NT2/D1 (cell line): ENCODE results near the gene SAT2.

Experiments used
- DNase-seq: peaks from one replicate; pipeline ENCODE4 v3.0.0-alpha.2; 2011; ENCODE audit warnings: low read depth, low spot score
- H3K27me3 ChIP-seq: 2 replicates; pipeline ENCODE4 v1.6.0; 2011; ENCODE audit warnings: mild to moderate bottlenecking; ENCODE audit not compliant: insufficient read length, insufficient read depth
- H3K36me3 ChIP-seq: 2 replicates; pipeline ENCODE4 v1.6.1; 2011; ENCODE audit warnings: mild to moderate bottlenecking, low read length, mixed read lengths; ENCODE audit not compliant: insufficient read depth, insufficient read length
- H3K4me1 ChIP-seq: 2 replicates; pipeline ENCODE4 v1.5.1; 2011; ENCODE audit not compliant: insufficient read depth, insufficient read length
- H3K4me3 ChIP-seq: 2 replicates; pipeline ENCODE4 v1.5.1; 2011; ENCODE audit warnings: low read depth; ENCODE audit not compliant: insufficient read length
- H3K9ac ChIP-seq: 2 replicates; pipeline ENCODE4 v1.6.0; 2011; ENCODE audit warnings: low read depth; ENCODE audit not compliant: insufficient read length
- H3K9me3 ChIP-seq: 2 replicates; pipeline ENCODE4 v1.5.1; 2011; ENCODE audit warnings: mild to moderate bottlenecking, low read length; ENCODE audit not compliant: insufficient read depth
- SUZ12 ChIP-seq: IDR thresholded peaks from 2 replicates; pipeline ENCODE4 v1.6.1; 2011; ENCODE audit not compliant: insufficient read length, insufficient read depth; ENCODE audit errors: extremely low read depth
- YY1 ChIP-seq: IDR thresholded peaks from 2 replicates; pipeline ENCODE4 v1.6.1; 2011; ENCODE audit not compliant: insufficient read length, insufficient read depth
- ZNF274 ChIP-seq: IDR thresholded peaks from 2 replicates; pipeline ENCODE4 v1.6.1; 2011; ENCODE audit warnings: mild to moderate bottlenecking, low read depth, low read length

The SAT2 gene

DNA sequence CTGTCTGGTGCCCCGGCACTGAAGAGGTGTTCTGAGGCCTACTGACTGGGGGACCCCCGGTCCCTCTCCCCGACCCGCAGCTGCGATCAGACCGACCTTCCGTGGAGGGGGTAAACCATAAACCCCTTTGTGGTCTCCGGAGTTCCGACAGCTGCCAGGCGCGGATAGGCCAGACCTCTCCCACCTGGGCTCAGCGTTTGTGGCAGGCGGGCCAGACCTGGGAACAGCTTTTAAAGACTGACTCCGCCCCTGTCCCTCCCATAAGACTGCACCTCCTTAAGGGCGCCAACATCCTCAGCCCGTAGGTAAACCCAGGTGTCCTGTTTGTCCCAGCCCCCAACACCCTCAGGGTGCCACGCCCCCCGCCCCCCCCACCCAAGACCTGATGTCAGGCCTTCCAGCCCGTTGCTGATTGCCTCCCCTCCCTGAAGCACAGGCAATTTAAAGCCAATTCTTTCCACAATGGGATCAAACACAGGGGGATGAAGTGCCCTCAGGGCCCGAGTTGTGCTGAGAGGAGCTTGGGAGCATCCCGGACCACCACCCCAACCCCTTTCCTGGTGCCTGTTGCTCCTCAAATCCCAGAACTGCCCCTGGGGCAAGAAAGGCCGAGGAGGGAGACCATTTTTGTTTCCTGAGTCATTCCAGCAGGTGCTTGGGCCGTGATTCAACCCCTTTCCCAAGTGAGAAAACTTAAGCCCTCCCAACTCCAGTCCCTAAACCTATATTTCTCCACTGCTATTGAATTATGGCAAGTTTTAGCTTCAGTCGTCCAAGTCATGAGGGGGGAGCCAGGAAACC is 37.5 kb downstream of the SAT2 start, which contains the start of gene SOX15:
Gene SOX15, minus strand, starts transcription at position 204 of the 801 bp plus-strand sequence. CDS start 418 bp downstream, outside the sequence.
- peaks cover 72% of the 10 kb centered on the region for H3K36me3 ChIP-seq

DNA sequence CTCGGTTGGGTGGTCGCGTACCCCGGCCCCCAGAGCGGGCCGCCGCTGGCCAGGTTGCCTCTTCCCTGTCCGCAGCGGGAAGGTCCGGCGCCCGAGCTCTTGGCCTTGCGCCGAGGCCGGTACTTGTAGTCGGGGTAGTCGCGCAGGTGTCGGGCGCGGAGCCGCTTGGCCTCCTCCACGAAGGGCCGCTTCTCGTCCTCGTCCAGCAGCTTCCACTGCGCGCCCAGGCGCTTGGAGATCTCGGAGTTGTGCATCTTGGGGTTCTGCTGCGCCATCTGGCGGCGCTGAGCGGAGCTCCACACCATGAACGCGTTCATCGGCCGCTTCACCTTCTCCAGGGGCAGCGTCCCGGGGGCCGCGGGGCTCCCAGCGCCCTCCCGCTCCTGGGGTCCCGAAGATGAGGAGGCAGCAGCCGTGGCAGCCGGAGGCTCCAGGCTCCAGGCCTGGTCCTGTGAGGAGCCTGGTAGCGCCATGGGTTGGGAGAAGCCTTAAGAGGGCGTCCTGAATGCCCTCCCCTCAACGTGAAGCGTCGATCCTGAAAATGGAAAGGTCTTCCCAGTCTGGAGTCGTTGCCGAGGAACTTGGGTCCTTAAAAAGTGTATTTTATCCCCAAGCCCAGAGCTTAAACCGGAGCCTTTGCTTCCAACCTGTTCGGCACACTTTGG is 38.3 kb downstream of the SAT2 start:
- H3K9me3 ChIP-seq = no peaks in the 10 kb centered on the region
- TF ChIP-seq ZNF274 (no peak), YY1 (no peak), SUZ12 (no peak)
- H3K27me3 ChIP-seq = no peaks in the 10 kb centered on the region
- H3K4me1 ChIP-seq = peaks cover 14% of the 10 kb centered on the region
- H3K36me3 ChIP-seq = peaks cover 65% of the 10 kb centered on the region
- H3K9ac ChIP-seq = peak overlapping the region; percentile 81
- DNase-seq = no peak
- peak overlapping the region; percentile 50 for H3K4me3 ChIP-seq

More for the DNA sequence above, 37.5 kb downstream of the SAT2 start, which contains the start of gene SOX15:
- Histone ChIP-seq H3K27me3 (no peaks in the 10 kb centered on the region), H3K4me3 (peak within 1 kb of the TSS; percentile 50), H3K9ac (peak within 1 kb of the TSS; percentile 81), H3K9me3 (no peaks in the 10 kb centered on the region), H3K4me1 (peaks cover 14% of the 10 kb centered on the region)
- TF ChIP-seq SUZ12 (no peak), YY1 (no peak), ZNF274 (no peak)
- no peak for DNase-seq

DNA sequence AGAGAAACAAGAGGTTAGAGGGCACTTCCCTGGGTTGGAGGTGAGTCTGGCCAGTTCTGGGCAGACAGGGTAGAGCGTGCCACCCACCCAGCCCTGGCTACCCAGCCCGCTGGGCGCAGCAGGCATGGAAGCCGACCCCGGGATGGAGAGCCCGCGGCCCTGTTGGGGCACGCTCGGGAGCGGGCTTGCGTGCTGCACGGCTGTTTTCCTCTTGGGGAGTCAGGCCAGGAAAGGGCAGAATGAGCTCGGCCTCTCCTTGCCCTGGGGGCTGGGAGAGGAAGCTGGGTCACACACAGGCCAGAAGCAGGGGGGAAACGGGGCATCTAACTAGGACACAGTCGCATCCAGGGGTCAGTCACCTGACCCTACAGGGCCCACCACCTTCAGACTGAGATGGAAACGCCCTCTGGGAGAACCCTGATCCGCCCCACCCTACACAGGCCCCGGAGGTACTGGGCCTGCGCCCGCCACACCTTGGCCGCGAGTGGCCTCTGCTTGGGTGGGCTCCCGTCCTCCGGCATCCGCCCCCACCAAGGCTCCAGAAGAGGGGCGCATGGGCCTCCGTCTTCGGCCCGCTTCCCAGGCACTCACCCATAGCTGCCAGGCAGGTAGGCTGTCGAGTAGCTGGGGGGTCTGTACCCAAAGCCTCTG is 38.9 kb downstream of the SAT2 start:
- Histone ChIP-seq H3K4me3 (peak overlapping the region; percentile 50), H3K9ac (peak overlapping the region; percentile 81), H3K4me1 (peaks cover 14% of the 10 kb centered on the region), H3K27me3 (no peaks in the 10 kb centered on the region), H3K9me3 (no peaks in the 10 kb centered on the region), H3K36me3 (peaks cover 58% of the 10 kb centered on the region)
- TF ChIP-seq YY1 = no peak
- TF ChIP-seq SUZ12 = no peak
- TF ChIP-seq ZNF274 = no peak
- no peak for DNase-seq

DNA sequence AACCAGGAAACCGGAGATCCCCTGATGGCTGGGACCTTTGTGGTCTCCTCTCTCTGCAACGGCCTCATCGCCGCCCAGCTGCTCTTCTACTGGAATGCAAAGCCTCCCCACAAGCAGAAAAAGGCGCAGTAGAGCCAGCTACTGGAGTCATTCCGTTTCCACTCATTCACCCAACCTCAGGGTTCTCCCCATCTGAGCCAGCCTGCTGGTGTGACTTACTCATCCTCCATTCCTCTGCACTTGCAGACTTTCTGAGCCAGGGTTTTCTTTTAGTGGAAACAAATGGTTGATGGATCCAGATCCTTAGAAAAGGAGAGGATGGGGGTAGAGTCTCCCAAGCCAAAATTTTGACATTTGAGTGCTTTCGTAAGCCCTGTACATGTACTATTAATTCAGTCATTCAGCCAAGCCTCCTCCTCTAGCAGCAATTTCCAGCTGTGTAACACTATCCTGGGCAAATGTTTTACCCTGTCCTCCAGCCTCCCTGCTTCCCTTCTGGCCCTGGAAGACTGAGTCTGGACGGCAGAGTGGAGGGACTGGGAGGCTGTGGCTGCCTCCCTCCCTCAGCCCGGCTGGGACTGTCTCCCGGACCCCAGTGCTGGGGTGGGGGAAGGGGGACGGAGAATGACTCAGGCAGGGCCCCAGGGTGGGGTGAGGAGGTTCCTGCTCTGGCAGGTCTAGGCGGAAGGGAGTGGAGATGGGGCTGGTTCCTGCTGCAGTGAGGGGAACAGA is 40.0 kb downstream of the SAT2 start:
- Histone ChIP-seq H3K9ac (peak overlapping the region; percentile 81), H3K9me3 (no peaks in the 10 kb centered on the region), H3K4me3 (peak overlapping the region; percentile 12), H3K4me1 (peaks cover 18% of the 10 kb centered on the region), H3K27me3 (no peaks in the 10 kb centered on the region), H3K36me3 (peaks cover 52% of the 10 kb centered on the region)
- TF ChIP-seq SUZ12 (no peak), YY1 (no peak), ZNF274 (no peak)
- DNase-seq = no peak

DNA sequence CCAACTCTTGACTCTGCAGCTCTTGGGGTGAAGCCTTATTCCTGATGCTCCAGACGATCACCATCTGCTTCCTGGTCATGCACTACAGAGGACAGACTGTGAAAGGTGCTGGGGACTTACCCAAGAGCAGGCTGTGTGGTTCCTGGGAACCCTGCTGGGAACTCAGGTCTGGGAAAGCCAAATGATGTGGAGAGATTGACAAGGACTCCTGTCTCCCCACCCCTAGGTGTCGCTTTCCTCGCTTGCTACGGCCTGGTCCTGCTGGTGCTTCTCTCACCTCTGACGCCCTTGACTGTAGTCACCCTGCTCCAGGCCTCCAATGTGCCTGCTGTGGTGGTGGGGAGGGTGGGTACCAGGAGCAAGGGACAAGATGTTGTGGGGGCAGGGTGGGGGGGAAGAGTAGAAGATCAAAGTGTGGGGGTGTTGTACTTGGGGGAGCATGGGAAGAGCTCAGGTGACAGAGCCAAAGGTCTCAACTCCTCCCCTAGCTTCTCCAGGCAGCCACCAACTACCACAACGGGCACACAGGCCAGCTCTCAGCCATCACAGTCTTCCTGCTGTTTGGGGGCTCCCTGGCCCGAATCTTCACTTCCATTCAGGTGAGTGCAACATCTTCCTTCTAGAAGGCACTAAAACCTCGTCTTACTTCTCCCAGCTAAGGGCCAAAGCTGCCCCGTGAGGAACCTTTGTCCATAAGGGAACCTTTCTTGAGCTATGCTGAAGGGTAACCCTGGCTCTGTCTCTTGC is 40.8 kb downstream of the SAT2 start:
- H3K27me3 ChIP-seq = no peaks in the 10 kb centered on the region
- no peak for DNase-seq
- peaks cover 51% of the 10 kb centered on the region for H3K36me3 ChIP-seq
- no peaks in the 10 kb centered on the region for H3K9me3 ChIP-seq
- peak overlapping the region; percentile 42 for H3K9ac ChIP-seq
- no peak for TF ChIP-seq YY1
- H3K4me1 ChIP-seq = peaks cover 21% of the 10 kb centered on the region
- no peak overlapping the region for H3K4me3 ChIP-seq
